H9 (cell line): ENCODE data around the gene POLR3F. TPM values are rescaled to one million over a fixed set of nuclear protein-coding genes. Genes with fewer than 3 reads are reported as not detected.

Source experiments
- DNase-seq: peaks from one replicate; pipeline ENCODE4 v3.0.0-alpha.2; 2017
- H2AFZ ChIP-seq: one replicate; pipeline ENCODE4 v1.6.1; 2013; ENCODE audit warnings: mild to moderate bottlenecking, low read length, control low read depth, moderate library complexity
- H2AK5ac ChIP-seq: 2 replicates; pipeline ENCODE4 v1.6.1; 2013; ENCODE audit warnings: low read length, control low read depth, mixed read lengths; ENCODE audit not compliant: insufficient read length
- H2BK120ac ChIP-seq: one replicate; pipeline ENCODE4 v1.6.1; 2013; ENCODE audit warnings: low read depth, mild to moderate bottlenecking, low read length, control low read depth, inconsistent platforms; ENCODE audit not compliant: poor library complexity, severe bottlenecking
- H2BK12ac ChIP-seq: 2 replicates; pipeline ENCODE4 v1.6.1; 2013; ENCODE audit warnings: low read length, control low read depth, mixed read lengths, low read depth; ENCODE audit not compliant: insufficient read length
- H2BK15ac ChIP-seq: 2 replicates; pipeline ENCODE4 v1.6.1; 2013; ENCODE audit warnings: low read depth, low read length, control low read depth
- H2BK20ac ChIP-seq: one replicate; pipeline ENCODE4 v1.6.1; 2013; ENCODE audit warnings: low read depth, mild to moderate bottlenecking, low read length, control low read depth, inconsistent platforms; ENCODE audit not compliant: poor library complexity, severe bottlenecking
- H2BK5ac ChIP-seq: 2 replicates; pipeline ENCODE4 v1.6.1; 2013; ENCODE audit warnings: low read length, control low read depth, mixed read lengths; ENCODE audit not compliant: insufficient read length
- H3K14ac ChIP-seq: 2 replicates; pipeline ENCODE4 v1.6.1; 2013; ENCODE audit warnings: low read length, control low read depth; ENCODE audit not compliant: insufficient read depth
- H3K18ac ChIP-seq: 2 replicates; pipeline ENCODE4 v1.6.1; 2013; ENCODE audit warnings: low read depth, mild to moderate bottlenecking, mixed read lengths, low read length, control low read depth; ENCODE audit not compliant: insufficient read length
- H3K23ac ChIP-seq: 2 replicates; pipeline ENCODE4 v1.6.1; 2013; ENCODE audit warnings: low read length, control low read depth, mixed read lengths, low read depth; ENCODE audit not compliant: insufficient read length
- H3K23me2 ChIP-seq: 2 replicates; pipeline ENCODE4 v1.6.1; 2013; ENCODE audit warnings: low read depth, mild to moderate bottlenecking, mixed read lengths, low read length, control low read depth; ENCODE audit not compliant: insufficient read length, poor library complexity, severe bottlenecking
- H3K27ac ChIP-seq: 2 replicates; pipeline ENCODE4 v1.5.1; 2013; ENCODE audit warnings: low read length, control low read depth, mixed read lengths, low read depth; ENCODE audit not compliant: insufficient read length
- H3K27me3 ChIP-seq: 2 replicates; pipeline ENCODE4 v1.6.1; 2013; ENCODE audit warnings: low read length, control low read depth, inconsistent platforms; ENCODE audit not compliant: insufficient read depth
- H3K4ac ChIP-seq: 2 replicates; pipeline ENCODE4 v1.6.1; 2013; ENCODE audit warnings: low read depth, mild to moderate bottlenecking, control low read depth, inconsistent platforms, low read length, moderate library complexity
- H3K4me1 ChIP-seq: 2 replicates; pipeline ENCODE4 v1.6.1; 2013; ENCODE audit warnings: low read length, control low read depth, inconsistent platforms; ENCODE audit not compliant: insufficient read depth
- H3K4me2 ChIP-seq: 2 replicates; pipeline ENCODE4 v1.6.1; 2013; ENCODE audit warnings: low read length, control low read depth, mixed read lengths; ENCODE audit not compliant: insufficient read length, insufficient read depth
- H3K56ac ChIP-seq: 2 replicates; pipeline ENCODE4 v1.6.1; 2013; ENCODE audit warnings: low read depth, mild to moderate bottlenecking, mixed read lengths, low read length, control low read depth; ENCODE audit not compliant: insufficient read length
- H3K79me1 ChIP-seq: 2 replicates; pipeline ENCODE4 v1.6.1; 2013; ENCODE audit warnings: low read depth, mild to moderate bottlenecking, moderate library complexity, low read length, control low read depth, inconsistent platforms; ENCODE audit not compliant: insufficient read depth, poor library complexity, severe bottlenecking
- H3K79me2 ChIP-seq: 2 replicates; pipeline ENCODE4 v1.6.1; 2013; ENCODE audit warnings: low read length, control low read depth, inconsistent platforms; ENCODE audit not compliant: insufficient read depth
- H3K9ac ChIP-seq: 2 replicates; pipeline ENCODE4 v1.6.1; 2013; ENCODE audit warnings: low read length, control low read depth, mixed read lengths; ENCODE audit not compliant: insufficient read length; ENCODE audit errors: extremely low read depth
- H3K9me3 ChIP-seq: one replicate; pipeline ENCODE4 v1.6.1; 2013; ENCODE audit warnings: low read depth, low read length, inconsistent platforms; ENCODE audit not compliant: control insufficient read depth
- H3T11ph ChIP-seq: one replicate; pipeline ENCODE4 v1.6.1; 2013; ENCODE audit warnings: mild to moderate bottlenecking, low read length, control low read depth, inconsistent platforms
- H4K20me1 ChIP-seq: one replicate; pipeline ENCODE4 v1.6.1; 2013; ENCODE audit not compliant: control insufficient read depth, insufficient read length, insufficient read depth
- H4K5ac ChIP-seq: 2 replicates; pipeline ENCODE4 v1.6.1; 2013; ENCODE audit warnings: low read depth, mild to moderate bottlenecking, mixed read lengths, low read length, control low read depth; ENCODE audit not compliant: insufficient read length
- H4K8ac ChIP-seq: replicated peaks from 2 replicates; pipeline ENCODE4 v1.6.1; 2013; ENCODE audit warnings: low read length, control low read depth, mixed read lengths, low read depth; ENCODE audit not compliant: insufficient read length
- H4K91ac ChIP-seq: 2 replicates; pipeline ENCODE4 v1.6.1; 2013; ENCODE audit warnings: low read depth, mild to moderate bottlenecking, moderate library complexity, mixed read lengths, low read length, control low read depth; ENCODE audit not compliant: insufficient read length
- H3K27ac Mint-ChIP-seq, 3 experiments: 2 replicates in 2 of 3; 3 replicates in 1 of 3; pipeline ENCODE4 v1.8.0; 2020 to 2021; ENCODE audit warnings: mixed read lengths in 3 of 3, mild to moderate bottlenecking in 1 of 3, moderate library complexity in 1 of 3
- H3K27me3 Mint-ChIP-seq: 2 replicates; pipeline ENCODE4 v1.8.0; 2021; ENCODE audit warnings: low read depth, mild to moderate bottlenecking, moderate library complexity, mixed read lengths
- H3K36me3 Mint-ChIP-seq, 3 experiments: 2 replicates in 2 of 3; 3 replicates in 1 of 3; pipeline ENCODE4 v1.8.0; 2020 to 2021; ENCODE audit warnings: low read depth in 3 of 3, mixed read lengths in 3 of 3; ENCODE audit not compliant: insufficient read depth in 1 of 3
- H3K4me1 Mint-ChIP-seq, 2 experiments: 2 replicates each; pipeline ENCODE4 v1.8.0; 2020; ENCODE audit warnings: mixed read lengths in 2 of 2
- H3K4me3 Mint-ChIP-seq, 2 experiments: 2 replicates in 1 of 2; 3 replicates in 1 of 2; pipeline ENCODE4 v1.8.0; 2020 to 2021; ENCODE audit warnings: mild to moderate bottlenecking in 2 of 2, mixed read lengths in 2 of 2, moderate library complexity in 1 of 2
- H3K9me3 Mint-ChIP-seq, 2 experiments: 2 replicates in 1 of 2; 3 replicates in 1 of 2; pipeline ENCODE4 v1.8.0; 2020; ENCODE audit warnings: mild to moderate bottlenecking in 2 of 2, mixed read lengths in 2 of 2, moderate library complexity in 1 of 2
- WGBS: extraction: QIAGEN DNeasy Blood & Tissue Kit; methylation state at CpG from one replicate; pipeline ENCODE4 v1.1.7; 2013; ENCODE audit warnings: missing lambda C conversion rate, low lambda C conversion rate, mixed read lengths; ENCODE audit not compliant: insufficient read length; ENCODE audit errors: extremely low coverage; 5-methylcytosine and 5-hydroxymethylcytosine counted together
- total RNA-seq: library from RNA; stranded (reverse); gene quantifications from 2 replicates; pipeline ENCODE4 v1.2.1, GENCODE V29; 2021
- TF ChIP-seq, protein P1 (sequence below): fragments of 200-600 bp; sonication (generic); conservative IDR thresholded peaks from 3 replicates; pipeline ENCODE4 v1.8.0; 2021; ENCODE audit warnings: antibody characterized with exemption, mild to moderate bottlenecking

The POLR3F gene
- total RNA-seq, 1 experiment from 2014 or later = 16.1 TPM

GRCh38 chr20:18428490-18429173 lies 38.6 kb upstream of the POLR3F start:
- Histone ChIP-seq H4K20me1 (no peaks in the 10 kb centered on the region), H3K27ac (no peak overlapping the region), H3T11ph (no peak overlapping the region), H3K4me1 (no peaks in the 10 kb centered on the region), H2BK5ac (no peak overlapping the region), H2BK120ac (no peak overlapping the region), H4K8ac (no peak overlapping the region), H4K91ac (no peak overlapping the region), H3K9me3 (no peaks in the 10 kb centered on the region), H2AFZ (no peak overlapping the region), H4K5ac (no peak overlapping the region), H3K79me2 (no peaks in the 10 kb centered on the region), H3K23me2 (no peaks in the 10 kb centered on the region), H3K79me1 (no peaks in the 10 kb centered on the region), H2BK15ac (no peak overlapping the region), H3K23ac (no peak overlapping the region), H2AK5ac (no peak overlapping the region), H3K56ac (no peak overlapping the region), H2BK20ac (no peak overlapping the region), H2BK12ac (no peak overlapping the region), H3K14ac (no peak overlapping the region), H3K4ac (no peak overlapping the region), H3K9ac (no peak overlapping the region), H3K27me3 (no peaks in the 10 kb centered on the region), H3K4me2 (no peak overlapping the region), H3K18ac (no peak overlapping the region)
- Mint-ChIP-seq H3K27ac (no peak overlapping the region), H3K27me3 (no peaks in the 10 kb centered on the region), H3K4me3 (no peak overlapping the region), H3K36me3 (peaks cover 0 to 2% (median 0%) of the 10 kb centered on the region in 3 experiments; a peak in 1 of 7 replicates), H3K4me1 (no peaks in the 10 kb centered on the region), H3K9me3 (no peaks in the 10 kb centered on the region)
- TF ChIP-seq, protein P1, sequence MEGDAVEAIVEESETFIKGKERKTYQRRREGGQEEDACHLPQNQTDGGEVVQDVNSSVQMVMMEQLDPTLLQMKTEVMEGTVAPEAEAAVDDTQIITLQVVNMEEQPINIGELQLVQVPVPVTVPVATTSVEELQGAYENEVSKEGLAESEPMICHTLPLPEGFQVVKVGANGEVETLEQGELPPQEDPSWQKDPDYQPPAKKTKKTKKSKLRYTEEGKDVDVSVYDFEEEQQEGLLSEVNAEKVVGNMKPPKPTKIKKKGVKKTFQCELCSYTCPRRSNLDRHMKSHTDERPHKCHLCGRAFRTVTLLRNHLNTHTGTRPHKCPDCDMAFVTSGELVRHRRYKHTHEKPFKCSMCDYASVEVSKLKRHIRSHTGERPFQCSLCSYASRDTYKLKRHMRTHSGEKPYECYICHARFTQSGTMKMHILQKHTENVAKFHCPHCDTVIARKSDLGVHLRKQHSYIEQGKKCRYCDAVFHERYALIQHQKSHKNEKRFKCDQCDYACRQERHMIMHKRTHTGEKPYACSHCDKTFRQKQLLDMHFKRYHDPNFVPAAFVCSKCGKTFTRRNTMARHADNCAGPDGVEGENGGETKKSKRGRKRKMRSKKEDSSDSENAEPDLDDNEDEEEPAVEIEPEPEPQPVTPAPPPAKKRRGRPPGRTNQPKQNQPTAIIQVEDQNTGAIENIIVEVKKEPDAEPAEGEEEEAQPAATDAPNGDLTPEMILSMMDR = no peak
- no CpG with 5 or more reads among the region's 3 CpGs for WGBS
- DNase-seq = no peak
